Sciatic nerve (tissue), 2 donors: ENCODE measurements around the gene TSEN2. TPM values are rescaled to one million over a fixed set of nuclear protein-coding genes. Genes with fewer than 3 reads are reported as not detected.
"Not testable (repeated sequence)": the region's sequence is repeated elsewhere in the genome, so short reads cannot be mapped to it uniquely, and the experiment has no call there.

Source experiments
- ATAC-seq: fragments of 200-7000 bp; cut with Tn5 transposase; one replicate; pipeline ENCODE4 v1.9.1; 2020; ENCODE audit warnings: mild to moderate bottlenecking, moderate library complexity
- DNase-seq: peaks from one replicate; pipeline ENCODE4 v3.0.0-alpha.2; 2020; ENCODE audit warnings: low spot score
- intact Hi-C: fragments of 100-400 bp; cut with DNase I; formaldehyde crosslinking; loops from one replicate; pipeline ENCODE4 v1.14.2; 2022
- total RNA-seq: library from RNA; stranded (reverse); fragmentation: NEBNext Ultra II Directional; extraction: Animal tissue kit (Norgen Biotek cat#: 25700); gene quantifications from one replicate; pipeline ENCODE4 v1.2.1, GENCODE V29; 2021
- donor health status: DM: no; HTN: no; CAD: no.
- donor health status: DM: no; HTN: no; CAD: no.

The TSEN2 gene
- total RNA-seq, 1 donor from 2014 or later, result 22.2 TPM

- DNase-seq (no peak), ATAC-seq (no peak)
- intact Hi-C loops, result no loop called here
Observed at GRCh38 chr3:12521010-12521409, 36.7 kb downstream of the TSEN2 start.

GRCh38 chr3:12522721-12523120, 38.4 kb downstream of the TSEN2 start:
- ATAC-seq (no peak), DNase-seq (no peak)
- intact Hi-C loops, result no loop called here

- no peak for ATAC-seq
- intact Hi-C loops, result no loop called here
Observed at GRCh38 chr3:12527757-12528143, 43.5 kb downstream of the TSEN2 start.

GRCh38 chr3:12532182-12532581, 47.9 kb downstream of the TSEN2 start:
- no peak for DNase-seq
- intact Hi-C loops, result no loop called here
- no peak for ATAC-seq

More at GRCh38 chr3:12527757-12528143, 43.5 kb downstream of the TSEN2 start:
- no peak for DNase-seq

GRCh38 chr3:12536423-12536822, 52.1 kb downstream of the TSEN2 start:
- DNase-seq, result no peak
- ATAC-seq, result no peak
- intact Hi-C loops, result no loop called here

- ATAC-seq (no peak), DNase-seq (no peak)
- intact Hi-C loops, result no loop called here
Observed at GRCh38 chr3:12541625-12542024, 57.3 kb downstream of the TSEN2 start.

- intact Hi-C loops, ATAC-seq, DNase-seq: not testable (repeated sequence)
Observed at GRCh38 chr3:12543497-12543896, 59.2 kb downstream of the TSEN2 start.

GRCh38 chr3:12544652-12545472, 60.6 kb downstream of the TSEN2 start:
- intact Hi-C loops, result no loop called here
- no peak for DNase-seq
- no peak for ATAC-seq

GRCh38 chr3:12545473-12545791, 61.2 kb downstream of the TSEN2 start, which contains the start of gene MKRN2OS:
MKRN2OS (minus strand) TSS chr3:12545499; CDS start chr3:12545464, 35 bp downstream.
- DNase-seq (no peak), ATAC-seq (no peak)
- intact Hi-C loops, result no loop called here

- DNase-seq, result no peak
- no peak for ATAC-seq
- intact Hi-C loops, result no loop called here
Observed at GRCh38 chr3:12549971-12550760, 65.9 kb downstream of the TSEN2 start.

- no peak for DNase-seq
Observed at GRCh38 chr3:12553921-12554391, 69.7 kb downstream of the TSEN2 start.

GRCh38 chr3:12556314-12556689, 72.0 kb downstream of the TSEN2 start:
- intact Hi-C loops, result no loop called here
- ATAC-seq, result peak; percentile 34

More at GRCh38 chr3:12553921-12554391, 69.7 kb downstream of the TSEN2 start:
- ATAC-seq, result no peak
- intact Hi-C loops, result no loop called here

GRCh38 chr3:12556690-12557472, 72.6 kb downstream of the TSEN2 start, which contains the start of gene MKRN2:
MKRN2 (plus strand) TSS chr3:12557087; CDS start chr3:12557151, 64 bp downstream.
- ATAC-seq (peak; percentile 97), DNase-seq (peak; percentile 91)
- intact Hi-C loops, result no loop called here

More at GRCh38 chr3:12556314-12556689, 72.0 kb downstream of the TSEN2 start:
- no peak for DNase-seq

GRCh38 chr3:12557473-12558100, 73.3 kb downstream of the TSEN2 start:
- intact Hi-C loops, result no loop called here
- ATAC-seq (no peak), DNase-seq (no peak)

- intact Hi-C loops, result no loop called here
- no peak for ATAC-seq
Observed at GRCh38 chr3:12558706-12559105, 74.4 kb downstream of the TSEN2 start.

GRCh38 chr3:12559520-12559919, 75.2 kb downstream of the TSEN2 start:
- DNase-seq (no peak), ATAC-seq (no peak)
- intact Hi-C loops, result no loop called here

More at GRCh38 chr3:12558706-12559105, 74.4 kb downstream of the TSEN2 start:
- no peak for DNase-seq

- no peak for DNase-seq
- intact Hi-C loops, result no loop called here
- no peak for ATAC-seq
Observed at GRCh38 chr3:12560505-12561190, 76.4 kb downstream of the TSEN2 start.

- no peak for DNase-seq
- no peak for ATAC-seq
- intact Hi-C loops, result no loop called here
Observed at GRCh38 chr3:12561397-12561796, 77.1 kb downstream of the TSEN2 start.
